GM23248 (cell line): Measurements from ENCODE around the gene CNTNAP5. TPM values are rescaled to one million over a fixed set of nuclear protein-coding genes. Genes with fewer than 3 reads are reported as not detected.

Experiments used
- DNase-seq: peaks from one replicate; pipeline ENCODE4 v3.0.0-alpha.2; 2015
- H2AFZ ChIP-seq: fragments of 200-600 bp; sonication (generic); 2 replicates; pipeline ENCODE4 v1.6.1; 2016; ENCODE audit warnings: antibody characterized with exemption
- H3F3A ChIP-seq: fragments of 200-600 bp; sonication (generic); 2 replicates; pipeline ENCODE4 v1.6.1; 2016; ENCODE audit warnings: mild to moderate bottlenecking, antibody characterized with exemption, mixed run types; ENCODE audit not compliant: insufficient read depth
- H3K27ac ChIP-seq: fragments of 200-600 bp; sonication (generic); 2 replicates; pipeline ENCODE4 v1.5.1; 2016; ENCODE audit warnings: mild to moderate bottlenecking
- H3K27me3 ChIP-seq: fragments of 200-600 bp; sonication (generic); replicated peaks from 2 replicates; pipeline ENCODE4 v1.6.1; 2016; ENCODE audit warnings: mild to moderate bottlenecking; ENCODE audit not compliant: insufficient read depth
- H3K36me3 ChIP-seq: fragments of 200-600 bp; sonication (generic); 2 replicates; pipeline ENCODE4 v1.6.1; 2016; ENCODE audit warnings: low read depth, mild to moderate bottlenecking
- H3K4me1 ChIP-seq: fragments of 200-600 bp; sonication (generic); 2 replicates; pipeline ENCODE4 v1.6.1; 2016; ENCODE audit warnings: mild to moderate bottlenecking; ENCODE audit not compliant: insufficient read depth
- H3K4me2 ChIP-seq: fragments of 200-600 bp; sonication (generic); one replicate; pipeline ENCODE4 v1.6.1; 2016; ENCODE audit warnings: mild to moderate bottlenecking; ENCODE audit not compliant: unreplicated experiment
- H3K4me3 ChIP-seq: fragments of 200-600 bp; sonication (generic); 2 replicates; pipeline ENCODE4 v1.5.1; 2016; ENCODE audit warnings: mild to moderate bottlenecking
- H3K79me2 ChIP-seq: fragments of 200-600 bp; sonication (generic); 2 replicates; pipeline ENCODE4 v1.6.1; 2016; ENCODE audit warnings: mild to moderate bottlenecking; ENCODE audit not compliant: insufficient read depth
- H3K9ac ChIP-seq: fragments of 200-600 bp; sonication (generic); 2 replicates; pipeline ENCODE4 v1.6.1; 2016; ENCODE audit warnings: mild to moderate bottlenecking
- H3K9me2 ChIP-seq: fragments of 200-600 bp; sonication (generic); 2 replicates; pipeline ENCODE4 v1.6.1; 2016; ENCODE audit warnings: mixed run types, mild to moderate bottlenecking, moderate library complexity; ENCODE audit not compliant: insufficient read depth
- H3K9me3 ChIP-seq: fragments of 200-600 bp; sonication (generic); one replicate; pipeline ENCODE4 v1.6.1; 2017; ENCODE audit warnings: low read depth
- H4K20me1 ChIP-seq: fragments of 200-600 bp; sonication (generic); 2 replicates; pipeline ENCODE4 v1.6.0; 2016; ENCODE audit not compliant: insufficient read depth
- EZH2 ChIP-seq: fragments of 200-600 bp; sonication (generic); IDR thresholded peaks from 2 replicates; pipeline ENCODE4 v1.6.1; 2018; ENCODE audit warnings: antibody characterized with exemption, mild to moderate bottlenecking; ENCODE audit not compliant: insufficient read depth, poor library complexity, severe bottlenecking
- EZH2phosphoT487 ChIP-seq: fragments of 200-600 bp; sonication (generic); IDR thresholded peaks from 2 replicates; pipeline ENCODE4 v1.6.1; 2018; ENCODE audit warnings: antibody characterized with exemption, moderate library complexity, mild to moderate bottlenecking, low read depth; ENCODE audit not compliant: insufficient read depth
- WGBS, 2 experiments: methylation state at CpG; one replicate each; pipeline ENCODE4 v1.1.6; 2015 to 2017; ENCODE audit warnings: low lambda C conversion rate in 2 of 2, low coverage in 1 of 2; ENCODE audit errors: missing lambda C conversion rate in 2 of 2; 5-methylcytosine and 5-hydroxymethylcytosine counted together
- in situ Hi-C: fragments of 300-500 bp; cut with MboI; formaldehyde crosslinking; loops from 2 replicates; pipeline ENCODE4 v1.15.0; 2020
- polyA plus RNA-seq: library from polyadenylated mRNA; unstranded; fragments of >200 nt; fragmentation: Nextera tagmentation; extraction: Ambion mirVana; gene quantifications from 2 replicates; pipeline ENCODE4 v1.2.1, GENCODE V29; 2016
- total RNA-seq: library from RNA; depleted of rRNA; stranded (reverse); fragments of >200 nt; shearing (Covaris generic); gene quantifications from 2 replicates; pipeline ENCODE4 v1.2.3, GENCODE V29; 2014

The CNTNAP5 gene
- total and polyA plus RNA-seq, 2 experiments from 2014 or later, result not detected

- no peak overlapping the region for H2AFZ ChIP-seq
- H3K27me3 ChIP-seq, result no peaks in the 10 kb centered on the region
- no peak overlapping the region for H3K4me2 ChIP-seq
- H3K27ac ChIP-seq, result no peak overlapping the region
- no peaks in the 10 kb centered on the region for H3K4me1 ChIP-seq
- no peaks in the 10 kb centered on the region for H3K79me2 ChIP-seq
- TF ChIP-seq EZH2, result no peak
- TF ChIP-seq EZH2phosphoT487, result no peak
- H3K9me2 ChIP-seq, result no peaks in the 10 kb centered on the region
- DNase-seq, result no peak
- H3K4me3 ChIP-seq, result no peak overlapping the region
- in situ Hi-C loops, result no loop called here
- H4K20me1 ChIP-seq, result no peaks in the 10 kb centered on the region
- no peaks in the 10 kb centered on the region for H3F3A ChIP-seq
- 55 to 61% methylated on average over 10 of the region's 10 CpGs for WGBS, 2 experiments
- H3K9me3 ChIP-seq, result no peaks in the 10 kb centered on the region
- no peak overlapping the region for H3K9ac ChIP-seq
- no peaks in the 10 kb centered on the region for H3K36me3 ChIP-seq
Measured at GRCh38 chr2:124610866-124611265, 585.8 kb downstream of the CNTNAP5 start.

DNA sequence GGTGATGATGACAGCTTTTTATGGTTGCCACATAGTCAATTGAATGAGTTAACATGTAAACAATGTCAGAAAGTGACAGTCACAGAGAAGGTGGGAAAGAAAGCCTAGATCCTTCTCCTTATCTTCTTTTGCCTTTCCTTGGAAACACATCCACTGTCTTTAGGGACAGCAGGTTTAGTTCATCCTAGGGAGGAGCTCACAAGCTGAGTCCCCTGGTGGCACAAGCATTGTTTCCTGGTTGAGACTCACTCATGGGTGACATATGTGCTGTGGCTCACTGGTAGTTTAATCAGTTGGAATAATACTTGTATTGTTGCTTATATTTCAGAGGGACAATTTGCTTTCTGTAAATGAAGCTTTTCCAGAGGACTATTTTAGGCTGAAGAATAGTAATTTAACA lies 598.5 kb downstream of the CNTNAP5 start:
- TF ChIP-seq EZH2phosphoT487 (no peak), EZH2 (no peak)
- no peaks in the 10 kb centered on the region for H3K9me3 ChIP-seq
- H3K9me2 ChIP-seq, result no peaks in the 10 kb centered on the region
- H3K4me3 ChIP-seq, result no peak overlapping the region
- H4K20me1 ChIP-seq, result no peaks in the 10 kb centered on the region
- H3K4me2 ChIP-seq, result no peak overlapping the region
- in situ Hi-C loops, result no loop called here
- H3K36me3 ChIP-seq, result no peaks in the 10 kb centered on the region
- H3K79me2 ChIP-seq, result no peaks in the 10 kb centered on the region
- no peak for DNase-seq
- no peak overlapping the region for H3K9ac ChIP-seq
- H3K27me3 ChIP-seq, result no peaks in the 10 kb centered on the region
- H3K4me1 ChIP-seq, result no peaks in the 10 kb centered on the region
- H3F3A ChIP-seq, result no peaks in the 10 kb centered on the region
- H3K27ac ChIP-seq, result no peak overlapping the region
- H2AFZ ChIP-seq, result no peak overlapping the region

DNA sequence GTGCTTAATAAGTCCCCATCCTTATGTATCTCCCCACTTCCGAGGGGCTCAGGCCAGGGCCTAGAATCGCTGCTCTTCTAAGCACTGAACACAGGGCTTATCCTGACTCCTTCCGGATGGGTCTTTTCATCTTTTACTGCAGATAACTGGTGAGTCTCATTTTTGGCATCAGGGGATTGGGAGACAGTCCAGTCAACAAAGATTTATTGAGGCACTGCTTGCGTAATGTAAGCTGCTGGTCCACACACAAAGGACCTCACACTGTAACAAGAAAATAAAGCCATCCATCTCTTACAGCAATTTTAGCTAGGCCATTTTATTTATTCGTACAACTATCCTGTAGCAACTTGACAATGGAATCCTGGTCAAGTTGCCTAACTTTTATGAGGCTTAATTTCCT lies 600.5 kb downstream of the CNTNAP5 start:
- no peaks in the 10 kb centered on the region for H3F3A ChIP-seq
- no peak overlapping the region for H3K27ac ChIP-seq
- 16 to 21% methylated on average over 5 of the region's 5 CpGs for WGBS, 2 experiments
- DNase-seq, result no peak
- H2AFZ ChIP-seq, result no peak overlapping the region
- in situ Hi-C loops, result no loop called here
- H3K4me2 ChIP-seq, result no peak overlapping the region
- no peaks in the 10 kb centered on the region for H3K79me2 ChIP-seq
- no peaks in the 10 kb centered on the region for H3K9me2 ChIP-seq
- no peak for TF ChIP-seq EZH2phosphoT487
- no peak for TF ChIP-seq EZH2
- H4K20me1 ChIP-seq, result no peaks in the 10 kb centered on the region
- no peaks in the 10 kb centered on the region for H3K36me3 ChIP-seq
- H3K9me3 ChIP-seq, result no peaks in the 10 kb centered on the region
- H3K9ac ChIP-seq, result no peak overlapping the region
- H3K4me3 ChIP-seq, result no peak overlapping the region
- H3K4me1 ChIP-seq, result no peaks in the 10 kb centered on the region
- H3K27me3 ChIP-seq, result no peaks in the 10 kb centered on the region

DNA sequence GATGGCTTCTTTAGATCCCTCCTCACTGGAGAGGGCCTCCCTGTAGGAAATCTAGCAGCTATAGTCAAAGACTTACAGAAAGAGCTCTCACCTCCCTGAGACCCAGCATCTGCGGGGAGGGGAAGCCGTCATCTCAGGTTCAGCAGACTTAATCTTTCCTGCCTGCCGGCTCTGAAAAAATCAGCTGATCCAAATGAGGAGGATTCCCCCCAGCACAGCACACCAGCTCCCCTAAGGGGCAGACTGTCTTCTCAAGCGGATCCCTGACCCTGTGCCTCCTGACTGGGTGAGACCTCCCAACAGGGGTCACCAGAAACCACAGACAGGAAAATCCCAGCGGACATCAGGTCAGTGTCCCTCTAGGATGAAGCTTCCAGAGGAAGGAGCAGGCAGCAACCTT lies 601.9 kb downstream of the CNTNAP5 start:
- H3K27me3 ChIP-seq, result no peaks in the 10 kb centered on the region
- no peak overlapping the region for H3K4me2 ChIP-seq
- no peaks in the 10 kb centered on the region for H3K9me2 ChIP-seq
- H3K27ac ChIP-seq, result no peak overlapping the region
- no peaks in the 10 kb centered on the region for H3K36me3 ChIP-seq
- 42 to 47% methylated on average over 5 of the region's 5 CpGs for WGBS, 2 experiments
- no peak overlapping the region for H2AFZ ChIP-seq
- H3K79me2 ChIP-seq, result no peaks in the 10 kb centered on the region
- DNase-seq, result no peak
- no peak overlapping the region for H3K4me3 ChIP-seq
- in situ Hi-C loops, result no loop called here
- H3K9ac ChIP-seq, result no peak overlapping the region
- H3K4me1 ChIP-seq, result no peaks in the 10 kb centered on the region
- H3K9me3 ChIP-seq, result no peaks in the 10 kb centered on the region
- H4K20me1 ChIP-seq, result no peaks in the 10 kb centered on the region
- TF ChIP-seq EZH2 (no peak), EZH2phosphoT487 (no peak)
- no peaks in the 10 kb centered on the region for H3F3A ChIP-seq

DNA sequence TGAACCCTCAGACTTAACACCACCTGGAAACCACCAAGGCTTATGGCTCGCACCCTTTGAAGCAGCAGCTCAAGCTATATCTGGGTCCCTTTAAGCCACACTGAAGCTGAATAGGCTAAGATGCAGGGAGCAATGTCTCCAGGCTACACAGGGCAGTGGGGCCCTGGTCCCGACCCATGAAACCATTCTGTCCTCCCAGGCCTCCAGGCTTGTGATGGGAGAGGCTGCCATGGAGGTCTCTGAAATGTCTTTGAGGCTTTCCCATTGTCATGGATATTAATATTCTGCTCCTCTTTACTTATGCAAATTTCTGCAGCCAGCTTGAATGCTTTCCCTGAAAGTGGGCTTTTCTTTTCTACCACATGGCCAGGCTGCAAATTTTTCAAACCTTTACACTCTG lies 608.7 kb downstream of the CNTNAP5 start:
- Histone ChIP-seq H3K79me2 (no peaks in the 10 kb centered on the region), H3K4me1 (no peaks in the 10 kb centered on the region), H2AFZ (no peak overlapping the region), H3K9ac (no peak overlapping the region), H3K36me3 (no peaks in the 10 kb centered on the region), H3K27ac (no peak overlapping the region), H3F3A (no peaks in the 10 kb centered on the region), H3K27me3 (no peaks in the 10 kb centered on the region), H3K4me2 (no peak overlapping the region), H3K9me2 (no peaks in the 10 kb centered on the region), H3K9me3 (no peaks in the 10 kb centered on the region), H4K20me1 (no peaks in the 10 kb centered on the region), H3K4me3 (no peak overlapping the region)
- WGBS, 2 experiments, result 8 to 10% methylated on average over 2 of the region's 2 CpGs
- DNase-seq, result no peak
- TF ChIP-seq EZH2, result no peak
- TF ChIP-seq EZH2phosphoT487, result no peak
- in situ Hi-C loops, result no loop called here
